Measurements from ENCODE around the gene MUC20. TPM values are rescaled to one million over a fixed set of nuclear protein-coding genes. Genes with fewer than 3 reads are reported as not detected.
"Not testable (repeated sequence)": the region's sequence is repeated elsewhere in the genome, so short reads cannot be mapped to it uniquely, and the experiment has no call there.

The MUC20 gene
- total RNA-seq, 1 experiment from 2014 or later: not detected

DNA sequence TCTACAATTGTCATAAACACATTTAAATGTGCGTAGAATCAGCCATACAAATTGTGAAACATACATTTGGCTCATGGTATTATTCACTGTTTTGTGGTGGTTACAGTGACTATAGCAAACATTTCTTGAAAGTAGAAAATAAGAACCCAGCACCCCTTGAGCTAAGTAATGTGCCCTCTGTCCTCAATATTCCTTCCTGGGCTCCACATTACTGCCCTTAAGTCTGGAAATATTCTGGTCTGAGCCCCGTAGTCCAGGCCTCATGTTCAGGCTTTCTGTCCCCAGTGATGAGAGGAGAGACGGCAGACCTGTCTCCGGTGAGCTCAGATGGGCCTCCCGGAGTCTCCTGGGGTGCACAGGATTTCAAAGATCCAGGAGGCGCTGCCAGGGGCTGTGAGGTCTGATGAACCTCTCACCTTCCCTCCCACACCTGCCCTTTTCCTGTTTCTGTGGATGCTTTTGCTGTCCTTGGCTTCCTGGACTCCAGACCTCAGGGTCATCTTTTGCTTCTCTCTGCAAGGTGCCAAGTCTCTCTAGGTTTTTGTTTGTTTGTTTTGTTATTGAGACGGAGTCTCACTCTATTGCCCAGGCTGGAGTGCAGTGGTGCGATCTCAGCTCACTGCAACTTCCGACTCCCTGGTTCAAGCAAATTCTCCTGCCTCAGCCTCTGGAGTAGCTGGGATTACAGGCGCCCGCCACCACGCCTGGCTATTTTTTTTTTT is 8.8 kb upstream of the MUC20 start:
- Histone ChIP-seq H3K9me3 (ENCODE audit: control insufficient read depth, low read depth, low read length) (no peaks in the 10 kb centered on the region), H3K4me1 (ENCODE audit: insufficient read depth, low read length) (no peaks in the 10 kb centered on the region), H3T11ph (ENCODE audit: low read length) (no peak overlapping the region), H3K23me2 (ENCODE audit: insufficient read length, low read depth, low read length, poor library complexity, severe bottlenecking) (no peaks in the 10 kb centered on the region), H3K14ac (ENCODE audit: insufficient read depth, low read length) (no peak overlapping the region), H3K56ac (ENCODE audit: insufficient read length, low read depth, low read length) (no peak overlapping the region), H3K79me1 (ENCODE audit: insufficient read depth, low read depth, low read length, poor library complexity, severe bottlenecking) (no peaks in the 10 kb centered on the region), H3K18ac (ENCODE audit: insufficient read length, low read depth, low read length) (no peak overlapping the region), H3K4me2 (ENCODE audit: insufficient read depth, insufficient read length, low read length) (no peak overlapping the region), H3K27ac (ENCODE audit: insufficient read length, low read depth, low read length) (no peak overlapping the region), H2BK120ac (ENCODE audit: low read depth, low read length, poor library complexity, severe bottlenecking) (no peak overlapping the region), H2BK20ac (ENCODE audit: low read depth, low read length, poor library complexity, severe bottlenecking) (no peak overlapping the region), H2BK5ac (ENCODE audit: insufficient read length, low read length) (no peak overlapping the region), H3K27me3 (ENCODE audit: insufficient read depth, low read length) (no peaks in the 10 kb centered on the region), H2AFZ (ENCODE audit: low read length) (no peak overlapping the region), H2BK15ac (ENCODE audit: low read depth, low read length) (no peak overlapping the region), H4K20me1 (ENCODE audit: control insufficient read depth, insufficient read depth, insufficient read length) (peaks cover 2% of the 10 kb centered on the region), H4K8ac (replicated peaks; ENCODE audit: insufficient read length, low read depth, low read length) (no peak overlapping the region), H3K79me2 (ENCODE audit: insufficient read depth, low read length) (no peaks in the 10 kb centered on the region), H2AK5ac (ENCODE audit: insufficient read length, low read length) (no peak overlapping the region), H3K23ac (ENCODE audit: insufficient read length, low read depth, low read length) (no peak overlapping the region), H2BK12ac (ENCODE audit: insufficient read length, low read depth, low read length) (no peak overlapping the region), H4K5ac (ENCODE audit: insufficient read length, low read depth, low read length) (no peak overlapping the region), H4K91ac (ENCODE audit: insufficient read length, low read depth, low read length) (no peak overlapping the region), H3K9ac (ENCODE audit: extremely low read depth, insufficient read length, low read length) (no peak overlapping the region), H3K4ac (ENCODE audit: low read depth, low read length) (no peak overlapping the region)
- Mint-ChIP-seq H3K4me1 (peaks cover 4% of the 10 kb centered on the region in 2 experiments; a peak in 3 of 4 replicates), H3K27ac (no peak overlapping the region), H3K27me3 (ENCODE audit: low read depth) (peaks cover 51% of the 10 kb centered on the region), H3K4me3 (no peak overlapping the region), H3K36me3 (ENCODE audit: insufficient read depth in 1 of 3, low read depth in 3 of 3) (peaks cover 0 to 11% (median 5%) of the 10 kb centered on the region in 3 experiments; a peak in 4 of 7 replicates), H3K9me3 (peaks cover 6 to 7% of the 10 kb centered on the region in 2 experiments)
- TF ChIP-seq CTCF (conservative IDR thresholded peaks at IDR 0.05): no peak
- no peak for DNase-seq
- no CpG with 5 or more reads among the region's 12 CpGs for WGBS (ENCODE audit: extremely low coverage, insufficient read length, low lambda C conversion rate)

DNA sequence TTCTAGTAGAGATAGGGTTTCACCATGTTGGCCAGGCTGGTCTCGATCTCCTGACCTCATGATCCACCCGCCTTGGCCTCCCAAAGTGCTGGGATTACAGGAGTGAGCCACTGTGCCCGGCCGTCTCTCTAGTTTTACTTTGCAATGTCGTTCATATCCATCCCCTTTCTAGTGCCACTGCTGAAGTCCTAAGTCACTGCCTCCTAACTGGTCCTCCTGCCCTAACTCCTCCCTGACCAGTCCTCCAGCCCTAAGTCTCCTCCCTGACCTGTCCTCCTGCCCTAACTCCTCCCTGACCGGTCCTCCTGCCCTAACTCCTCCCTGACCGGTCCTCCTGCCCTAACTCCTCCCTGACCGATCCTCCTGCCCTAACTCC is 8.3 kb upstream of the MUC20 start:
- not testable (repeated sequence) for H2BK5ac ChIP-seq (ENCODE audit: insufficient read length, low read length); H3T11ph ChIP-seq (ENCODE audit: low read length); H2BK120ac ChIP-seq (ENCODE audit: low read depth, low read length, poor library complexity, severe bottlenecking); H2BK12ac ChIP-seq (ENCODE audit: insufficient read length, low read depth, low read length); H4K91ac ChIP-seq (ENCODE audit: insufficient read length, low read depth, low read length); H3K23ac ChIP-seq (ENCODE audit: insufficient read length, low read depth, low read length); H3K27ac ChIP-seq (ENCODE audit: insufficient read length, low read depth, low read length); H3K27me3 ChIP-seq (ENCODE audit: insufficient read depth, low read length); H4K8ac ChIP-seq (replicated peaks; ENCODE audit: insufficient read length, low read depth, low read length); H3K14ac ChIP-seq (ENCODE audit: insufficient read depth, low read length); H3K4me3 Mint-ChIP-seq; H3K18ac ChIP-seq (ENCODE audit: insufficient read length, low read depth, low read length); H2BK15ac ChIP-seq (ENCODE audit: low read depth, low read length); H4K5ac ChIP-seq (ENCODE audit: insufficient read length, low read depth, low read length); H3K4me1 ChIP-seq (ENCODE audit: insufficient read depth, low read length); H3K9me3 ChIP-seq (ENCODE audit: control insufficient read depth, low read depth, low read length); H3K4me1 Mint-ChIP-seq; DNase-seq; H3K4me2 ChIP-seq (ENCODE audit: insufficient read depth, insufficient read length, low read length); H3K79me1 ChIP-seq (ENCODE audit: insufficient read depth, low read depth, low read length, poor library complexity, severe bottlenecking); H3K27ac Mint-ChIP-seq; H2AK5ac ChIP-seq (ENCODE audit: insufficient read length, low read length); H3K23me2 ChIP-seq (ENCODE audit: insufficient read length, low read depth, low read length, poor library complexity, severe bottlenecking); H3K56ac ChIP-seq (ENCODE audit: insufficient read length, low read depth, low read length); H4K20me1 ChIP-seq (ENCODE audit: control insufficient read depth, insufficient read depth, insufficient read length); H2AFZ ChIP-seq (ENCODE audit: low read length); H3K79me2 ChIP-seq (ENCODE audit: insufficient read depth, low read length); H3K4ac ChIP-seq (ENCODE audit: low read depth, low read length); H3K9ac ChIP-seq (ENCODE audit: extremely low read depth, insufficient read length, low read length); H2BK20ac ChIP-seq (ENCODE audit: low read depth, low read length, poor library complexity, severe bottlenecking); H3K9me3 Mint-ChIP-seq
- WGBS (ENCODE audit: extremely low coverage, insufficient read length, low lambda C conversion rate): no CpG with 5 or more reads among the region's 8 CpGs
- Mint-ChIP-seq H3K27me3 (ENCODE audit: low read depth) (peaks cover 55% of the 10 kb centered on the region), H3K36me3 (ENCODE audit: insufficient read depth in 1 of 3, low read depth in 3 of 3) (peaks cover 0 to 11% (median 5%) of the 10 kb centered on the region in 3 experiments; a peak in 4 of 7 replicates)

Data from H9 (cell line).